GM12873 (cell line): ENCODE measurements around the gene GCLM.

ENCODE experiments used
- TF ChIP-seq, protein P1 (sequence below): IDR thresholded peaks from 2 replicates; pipeline ENCODE4 v1.5.1; 2012; ENCODE audit warnings: low read depth, mild to moderate bottlenecking, moderate library complexity, low read length, control low read depth; ENCODE audit not compliant: insufficient read depth; ENCODE audit errors: missing control alignments

Gene GCLM, protein sequence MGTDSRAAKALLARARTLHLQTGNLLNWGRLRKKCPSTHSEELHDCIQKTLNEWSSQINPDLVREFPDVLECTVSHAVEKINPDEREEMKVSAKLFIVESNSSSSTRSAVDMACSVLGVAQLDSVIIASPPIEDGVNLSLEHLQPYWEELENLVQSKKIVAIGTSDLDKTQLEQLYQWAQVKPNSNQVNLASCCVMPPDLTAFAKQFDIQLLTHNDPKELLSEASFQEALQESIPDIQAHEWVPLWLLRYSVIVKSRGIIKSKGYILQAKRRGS

DNA sequence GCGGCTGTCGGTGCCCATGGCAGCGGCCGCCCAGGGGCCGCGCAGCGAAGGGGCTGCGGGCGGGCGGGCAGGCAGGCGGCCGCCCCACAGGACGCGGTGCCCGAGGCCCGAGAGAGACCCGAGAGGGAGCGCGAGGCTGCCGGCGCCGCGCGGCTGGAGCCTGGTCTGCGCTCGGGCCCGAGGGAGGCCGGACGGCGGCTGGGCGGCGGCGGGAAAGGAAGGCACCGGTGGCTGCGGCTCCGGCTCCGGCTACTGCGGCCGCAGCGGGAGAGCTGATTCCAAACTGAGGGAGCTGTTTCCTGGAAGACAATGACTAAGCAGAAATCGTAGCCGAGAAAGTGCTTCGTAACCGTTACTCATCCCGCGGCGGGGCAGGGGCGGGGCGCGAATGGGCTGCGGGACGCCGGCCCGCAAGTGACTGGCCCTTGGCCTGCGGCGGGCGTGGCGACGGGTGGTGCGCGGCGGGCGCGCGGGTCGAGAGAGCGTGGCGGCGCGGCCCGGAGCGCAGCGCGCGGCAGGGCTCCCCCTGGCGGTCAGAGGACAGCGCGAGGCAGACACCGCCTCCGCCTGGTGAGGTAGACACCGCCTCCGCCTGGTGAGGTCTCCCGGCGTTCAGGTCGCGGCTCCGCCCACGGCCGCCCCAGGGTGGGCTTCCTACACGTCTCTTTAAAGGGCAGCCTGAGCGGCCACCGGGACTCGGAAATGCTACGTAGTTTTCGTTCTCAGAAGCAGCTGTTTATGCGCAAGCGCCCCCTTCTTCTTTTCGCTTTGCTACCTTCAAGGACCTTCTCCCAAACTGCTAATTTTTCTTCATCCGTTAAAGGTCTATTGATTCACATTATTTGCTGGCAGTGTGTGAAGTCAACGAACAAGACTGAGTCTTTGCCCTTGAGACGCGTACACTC lies at the start of gene GCLM:
TSS of gene GCLM (minus strand) at position 285 of the 905 bp plus-strand sequence. CDS start at position 18, 267 bp downstream.
- TF ChIP-seq, protein P1, sequence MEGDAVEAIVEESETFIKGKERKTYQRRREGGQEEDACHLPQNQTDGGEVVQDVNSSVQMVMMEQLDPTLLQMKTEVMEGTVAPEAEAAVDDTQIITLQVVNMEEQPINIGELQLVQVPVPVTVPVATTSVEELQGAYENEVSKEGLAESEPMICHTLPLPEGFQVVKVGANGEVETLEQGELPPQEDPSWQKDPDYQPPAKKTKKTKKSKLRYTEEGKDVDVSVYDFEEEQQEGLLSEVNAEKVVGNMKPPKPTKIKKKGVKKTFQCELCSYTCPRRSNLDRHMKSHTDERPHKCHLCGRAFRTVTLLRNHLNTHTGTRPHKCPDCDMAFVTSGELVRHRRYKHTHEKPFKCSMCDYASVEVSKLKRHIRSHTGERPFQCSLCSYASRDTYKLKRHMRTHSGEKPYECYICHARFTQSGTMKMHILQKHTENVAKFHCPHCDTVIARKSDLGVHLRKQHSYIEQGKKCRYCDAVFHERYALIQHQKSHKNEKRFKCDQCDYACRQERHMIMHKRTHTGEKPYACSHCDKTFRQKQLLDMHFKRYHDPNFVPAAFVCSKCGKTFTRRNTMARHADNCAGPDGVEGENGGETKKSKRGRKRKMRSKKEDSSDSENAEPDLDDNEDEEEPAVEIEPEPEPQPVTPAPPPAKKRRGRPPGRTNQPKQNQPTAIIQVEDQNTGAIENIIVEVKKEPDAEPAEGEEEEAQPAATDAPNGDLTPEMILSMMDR = peak; percentile 92

DNA sequence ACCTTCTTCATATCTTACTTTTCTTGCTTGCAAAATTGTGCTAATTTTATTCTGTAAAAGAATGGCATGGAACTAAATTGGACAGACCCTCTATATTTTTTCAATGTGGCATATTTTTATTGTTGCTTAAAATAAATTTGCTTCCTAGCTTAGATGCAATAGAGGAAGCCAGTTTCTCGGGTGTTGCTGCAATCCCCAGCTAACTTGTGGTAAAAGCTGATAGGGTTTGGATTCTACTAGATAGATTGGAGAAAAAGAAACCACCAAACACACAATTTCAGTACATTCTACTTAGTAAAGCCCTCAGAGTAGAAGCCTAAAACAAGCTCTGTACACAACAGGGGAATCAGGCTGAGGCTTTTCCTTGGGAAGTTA lies 49.5 kb upstream of the GCLM start:
- TF ChIP-seq, protein P1 = no peak

DNA sequence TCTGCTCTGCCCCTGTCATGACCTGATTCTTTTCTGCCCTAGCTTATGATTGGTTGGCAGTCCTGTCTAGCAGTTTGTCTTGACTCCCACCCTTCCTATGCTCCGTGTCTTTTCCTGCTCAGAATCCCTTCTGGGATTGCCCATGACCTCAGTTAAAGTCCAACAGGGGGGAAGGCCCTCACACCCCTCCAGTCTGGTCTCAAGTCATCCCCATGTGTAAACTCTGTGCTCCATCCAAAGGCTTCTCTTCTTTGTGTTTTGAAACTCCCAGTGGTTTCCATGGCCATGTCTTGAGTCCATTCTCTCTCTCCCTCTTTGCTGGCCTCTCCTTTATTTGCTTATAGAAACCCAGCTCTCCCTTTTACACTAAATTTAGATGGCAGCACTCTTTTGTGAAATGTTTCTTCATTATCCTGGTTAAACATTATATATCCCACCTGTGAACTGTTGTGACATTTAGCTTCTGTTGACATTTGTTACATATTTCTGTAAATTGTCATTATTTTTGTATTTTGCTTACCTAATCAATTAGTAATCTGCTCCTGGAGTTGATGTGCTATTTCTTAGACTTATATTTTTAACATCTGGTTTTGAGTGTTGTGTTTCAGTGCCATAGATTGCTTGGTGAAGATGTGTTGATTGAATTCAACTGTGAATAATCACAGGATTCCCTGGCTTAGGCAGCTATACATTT lies 48.9 kb upstream of the GCLM start:
- TF ChIP-seq, protein P1 = no peak

DNA sequence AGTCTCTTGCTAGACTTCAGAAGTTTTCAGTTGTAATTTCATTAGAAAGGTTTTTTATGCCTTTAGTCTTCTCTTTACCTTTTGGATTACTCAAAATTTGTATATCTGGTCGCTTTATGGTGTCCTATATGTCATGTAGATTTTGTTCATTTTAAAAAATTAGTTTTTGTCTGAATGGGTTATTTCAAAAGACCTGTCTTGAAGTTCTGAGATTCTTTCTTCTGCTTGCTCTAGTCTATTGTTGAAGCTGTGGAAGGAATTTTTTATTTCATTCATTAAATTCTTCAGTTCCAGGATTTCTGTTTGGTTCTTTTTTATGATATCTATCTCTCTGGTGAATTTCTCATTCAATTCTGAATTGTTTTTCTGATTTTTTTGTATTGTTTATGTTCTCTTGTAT lies 46.5 kb upstream of the GCLM start:
- TF ChIP-seq, protein P1 = no peak

DNA sequence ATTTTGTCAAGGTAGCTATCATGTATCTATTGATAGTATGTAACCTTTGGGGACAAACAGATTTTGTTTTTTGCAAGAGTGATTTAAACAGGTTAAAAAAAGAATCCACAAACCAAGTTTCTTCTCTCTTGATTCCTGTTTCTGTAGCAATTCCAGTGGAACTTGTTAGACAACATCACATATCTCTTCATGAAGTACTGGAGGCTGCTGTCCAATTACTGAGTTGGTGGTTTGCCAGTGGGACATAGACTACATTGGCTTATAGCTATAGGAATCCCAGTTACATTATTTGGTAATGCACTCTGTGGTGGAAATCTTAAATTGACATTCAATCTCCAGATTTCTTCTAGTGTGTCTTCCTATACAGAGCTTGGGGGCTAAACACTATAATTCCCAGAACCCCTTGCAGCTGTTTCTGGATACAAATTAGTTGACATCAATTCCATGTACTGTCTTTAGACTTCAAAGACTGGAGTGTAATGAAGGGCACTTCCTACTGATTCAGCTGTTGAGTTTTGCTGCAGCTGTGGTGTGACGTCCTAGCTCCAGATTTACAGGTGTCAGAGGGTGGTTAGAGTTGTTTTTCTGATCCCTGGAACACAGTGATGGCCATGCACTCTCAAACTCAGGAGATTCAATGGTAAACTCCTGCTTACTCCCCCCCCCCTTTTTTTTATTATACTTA lies 29.4 kb upstream of the GCLM start:
- TF ChIP-seq, protein P1 = no peak

DNA sequence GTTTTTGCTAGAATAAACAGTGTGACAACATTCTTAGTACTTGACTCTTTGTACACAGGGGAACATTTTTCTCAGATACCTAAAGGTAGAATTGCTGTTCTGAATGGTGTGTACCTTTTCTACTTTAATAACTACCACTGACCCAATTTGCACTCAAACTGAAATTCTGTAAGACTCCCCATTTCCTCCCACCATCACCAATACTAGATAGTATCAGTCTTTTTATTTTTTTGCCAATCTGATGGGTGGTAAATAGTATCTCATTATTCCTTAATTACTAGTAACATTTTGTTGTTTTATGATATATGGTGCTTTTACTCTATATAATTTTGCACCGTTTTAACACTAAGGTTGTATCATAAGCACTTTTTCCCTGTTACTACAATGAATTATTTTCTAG lies 28.8 kb upstream of the GCLM start:
- TF ChIP-seq, protein P1 = no peak
